Activated naive CD4-positive, alpha-beta T cell treated with anti-CD3 and anti-CD28 coated beads, Interleukin-2, amount 50 U/mL, for 24 hours (primary cell): Measurements from ENCODE around the gene DRGX.

Source experiments
- H3K27ac Mint-ChIP-seq: one replicate; pipeline ENCODE4 v1.8.0; 2021; ENCODE audit warnings: mild to moderate bottlenecking, mixed read lengths
- H3K27me3 Mint-ChIP-seq: one replicate; pipeline ENCODE4 v1.8.0; 2021; ENCODE audit warnings: mixed read lengths
- H3K36me3 Mint-ChIP-seq: one replicate; pipeline ENCODE4 v1.8.0; 2021; ENCODE audit warnings: mixed read lengths
- H3K4me1 Mint-ChIP-seq: one replicate; pipeline ENCODE4 v1.8.0; 2021; ENCODE audit warnings: mixed read lengths
- H3K4me3 Mint-ChIP-seq: one replicate; pipeline ENCODE4 v1.8.0; 2021; ENCODE audit warnings: mild to moderate bottlenecking, mixed read lengths
- H3K9me3 Mint-ChIP-seq: one replicate; pipeline ENCODE4 v1.8.0; 2021; ENCODE audit warnings: mixed read lengths

The DRGX gene

GRCh38 chr10:49394933-49395740 lies 752 bp downstream of the DRGX start:
- Mint-ChIP-seq H3K27ac (no peak overlapping the region), H3K4me1 (peaks cover 8% of the 10 kb centered on the region), H3K27me3 (peaks cover 55% of the 10 kb centered on the region), H3K9me3 (no peaks in the 10 kb centered on the region), H3K4me3 (no peak overlapping the region), H3K36me3 (no peaks in the 10 kb centered on the region)

- Mint-ChIP-seq H3K27me3 (peaks cover 51% of the 10 kb centered on the region), H3K27ac (no peak overlapping the region), H3K4me1 (peaks cover 7% of the 10 kb centered on the region), H3K4me3 (no peak overlapping the region), H3K9me3 (no peaks in the 10 kb centered on the region), H3K36me3 (no peaks in the 10 kb centered on the region)
Observed at GRCh38 chr10:49393757-49394156, 2.1 kb downstream of the DRGX start.

- peaks cover 48% of the 10 kb centered on the region for H3K27me3 Mint-ChIP-seq
- no peaks in the 10 kb centered on the region for H3K36me3 Mint-ChIP-seq
- no peaks in the 10 kb centered on the region for H3K9me3 Mint-ChIP-seq
- H3K4me1 Mint-ChIP-seq = peaks cover 2% of the 10 kb centered on the region
- H3K27ac Mint-ChIP-seq = no peak overlapping the region
- no peak overlapping the region for H3K4me3 Mint-ChIP-seq
Observed at GRCh38 chr10:49393301-49393700, 2.6 kb downstream of the DRGX start.

- H3K4me3 Mint-ChIP-seq = no peak overlapping the region
- H3K27me3 Mint-ChIP-seq = peaks cover 37% of the 10 kb centered on the region
- H3K27ac Mint-ChIP-seq = no peak overlapping the region
- H3K36me3 Mint-ChIP-seq = no peaks in the 10 kb centered on the region
- H3K4me1 Mint-ChIP-seq = no peaks in the 10 kb centered on the region
- H3K9me3 Mint-ChIP-seq = no peaks in the 10 kb centered on the region
Observed at GRCh38 chr10:49389361-49389933, 6.4 kb downstream of the DRGX start.

- no peak overlapping the region for H3K4me3 Mint-ChIP-seq
- H3K27me3 Mint-ChIP-seq = peaks cover 27% of the 10 kb centered on the region
- no peaks in the 10 kb centered on the region for H3K36me3 Mint-ChIP-seq
- H3K4me1 Mint-ChIP-seq = no peaks in the 10 kb centered on the region
- no peak overlapping the region for H3K27ac Mint-ChIP-seq
- no peaks in the 10 kb centered on the region for H3K9me3 Mint-ChIP-seq
Observed at GRCh38 chr10:49388161-49388560, 7.7 kb downstream of the DRGX start.

GRCh38 chr10:49387071-49387470 lies 8.8 kb downstream of the DRGX start:
- no peak overlapping the region for H3K27ac Mint-ChIP-seq
- H3K36me3 Mint-ChIP-seq = no peaks in the 10 kb centered on the region
- H3K27me3 Mint-ChIP-seq = peaks cover 20% of the 10 kb centered on the region
- H3K4me3 Mint-ChIP-seq = no peak overlapping the region
- no peaks in the 10 kb centered on the region for H3K4me1 Mint-ChIP-seq
- no peaks in the 10 kb centered on the region for H3K9me3 Mint-ChIP-seq

- Mint-ChIP-seq H3K36me3 (no peaks in the 10 kb centered on the region), H3K27ac (no peak overlapping the region), H3K4me3 (no peak overlapping the region), H3K27me3 (peaks cover 13% of the 10 kb centered on the region), H3K4me1 (no peaks in the 10 kb centered on the region), H3K9me3 (no peaks in the 10 kb centered on the region)
Observed at GRCh38 chr10:49385939-49386922, 9.7 kb downstream of the DRGX start.

GRCh38 chr10:49384268-49384953 lies 11.5 kb downstream of the DRGX start:
- Mint-ChIP-seq H3K4me3 (no peak overlapping the region), H3K27me3 (peaks cover 5% of the 10 kb centered on the region), H3K27ac (no peak overlapping the region), H3K4me1 (no peaks in the 10 kb centered on the region), H3K36me3 (no peaks in the 10 kb centered on the region), H3K9me3 (no peaks in the 10 kb centered on the region)

GRCh38 chr10:49383853-49384252 lies 12.0 kb downstream of the DRGX start:
- H3K4me3 Mint-ChIP-seq = no peak overlapping the region
- H3K9me3 Mint-ChIP-seq = no peaks in the 10 kb centered on the region
- peaks cover 3% of the 10 kb centered on the region for H3K27me3 Mint-ChIP-seq
- no peaks in the 10 kb centered on the region for H3K4me1 Mint-ChIP-seq
- no peaks in the 10 kb centered on the region for H3K36me3 Mint-ChIP-seq
- H3K27ac Mint-ChIP-seq = no peak overlapping the region

GRCh38 chr10:49382826-49383225 lies 13.1 kb downstream of the DRGX start:
- Mint-ChIP-seq H3K27me3 (no peaks in the 10 kb centered on the region), H3K4me3 (no peak overlapping the region), H3K4me1 (no peaks in the 10 kb centered on the region), H3K27ac (no peak overlapping the region), H3K36me3 (no peaks in the 10 kb centered on the region), H3K9me3 (no peaks in the 10 kb centered on the region)

GRCh38 chr10:49382226-49382625 lies 13.7 kb downstream of the DRGX start:
- no peaks in the 10 kb centered on the region for H3K4me1 Mint-ChIP-seq
- no peaks in the 10 kb centered on the region for H3K36me3 Mint-ChIP-seq
- H3K4me3 Mint-ChIP-seq = no peak overlapping the region
- H3K9me3 Mint-ChIP-seq = no peaks in the 10 kb centered on the region
- H3K27me3 Mint-ChIP-seq = no peaks in the 10 kb centered on the region
- H3K27ac Mint-ChIP-seq = no peak overlapping the region

GRCh38 chr10:49381111-49381900 lies 14.6 kb downstream of the DRGX start:
- H3K9me3 Mint-ChIP-seq = no peaks in the 10 kb centered on the region
- no peaks in the 10 kb centered on the region for H3K27me3 Mint-ChIP-seq
- H3K4me1 Mint-ChIP-seq = no peaks in the 10 kb centered on the region
- H3K36me3 Mint-ChIP-seq = no peaks in the 10 kb centered on the region
- no peak overlapping the region for H3K4me3 Mint-ChIP-seq
- H3K27ac Mint-ChIP-seq = no peak overlapping the region

- Mint-ChIP-seq H3K36me3 (no peaks in the 10 kb centered on the region), H3K9me3 (no peaks in the 10 kb centered on the region), H3K4me3 (no peak overlapping the region), H3K4me1 (no peaks in the 10 kb centered on the region), H3K27me3 (no peaks in the 10 kb centered on the region), H3K27ac (no peak overlapping the region)
Observed at GRCh38 chr10:49379596-49380410, 16.1 kb downstream of the DRGX start.

- Mint-ChIP-seq H3K4me3 (no peak overlapping the region), H3K4me1 (no peaks in the 10 kb centered on the region), H3K36me3 (no peaks in the 10 kb centered on the region), H3K27me3 (peaks cover 3% of the 10 kb centered on the region), H3K9me3 (no peaks in the 10 kb centered on the region), H3K27ac (no peak overlapping the region)
Observed at GRCh38 chr10:49377256-49377655, 18.6 kb downstream of the DRGX start.
